Aorta (tissue), 5 donors: ENCODE measurements around the gene LY9. TPM values are rescaled to one million over a fixed set of nuclear protein-coding genes. Genes with fewer than 3 reads are reported as not detected.
"Not testable (repeated sequence)": the region's sequence is repeated elsewhere in the genome, so short reads cannot be mapped to it uniquely, and the experiment has no call there.

ENCODE experiments used
- ATAC-seq: fragments of 200-7000 bp; cut with Tn5 transposase; one replicate; pipeline ENCODE4 v1.9.1; 2022; ENCODE audit warnings: moderate library complexity; ENCODE audit not compliant: low FRiP score
- DNase-seq, 2 donors: peaks; one replicate each; pipeline ENCODE4 v3.0.0-alpha.2; 2020
- H3K27ac ChIP-seq, 2 donors: one replicate each; pipeline ENCODE4 v1.5.1; 2013; ENCODE audit warnings: low read length in 2 of 2, mild to moderate bottlenecking in 2 of 2, moderate library complexity in 2 of 2, control low read depth in 1 of 2, inconsistent platforms in 1 of 2, low read depth in 1 of 2
- H3K27me3 ChIP-seq, 2 donors: one replicate each; pipeline ENCODE4 v1.6.1; 2013; ENCODE audit warnings: control low read depth in 1 of 2, low read length in 1 of 2, mild to moderate bottlenecking in 1 of 2, moderate library complexity in 1 of 2; ENCODE audit not compliant: insufficient read depth in 2 of 2, control insufficient read depth in 1 of 2
- H3K36me3 ChIP-seq, 2 donors: one replicate each; pipeline ENCODE4 v1.6.1; 2013; ENCODE audit warnings: control low read depth in 1 of 2, low read length in 1 of 2, mild to moderate bottlenecking in 1 of 2; ENCODE audit not compliant: insufficient read depth in 2 of 2, control insufficient read depth in 1 of 2
- H3K4me1 ChIP-seq, 2 donors: one replicate each; pipeline ENCODE4 v1.6.1; 2013; ENCODE audit warnings: low read length in 2 of 2, control low read depth in 1 of 2, mild to moderate bottlenecking in 1 of 2, moderate library complexity in 1 of 2; ENCODE audit not compliant: insufficient read depth in 2 of 2, control insufficient read depth in 1 of 2
- H3K4me3 ChIP-seq, 2 donors: one replicate each; pipeline ENCODE4 v1.5.1; 2013; ENCODE audit warnings: low read length in 2 of 2, control low read depth in 1 of 2, mild to moderate bottlenecking in 1 of 2
- H3K9me3 ChIP-seq: one replicate; pipeline ENCODE4 v1.6.1; 2013; ENCODE audit warnings: mild to moderate bottlenecking, low read length; ENCODE audit not compliant: control insufficient read depth
- WGBS, 2 donors: extraction: QIAGEN DNeasy Blood & Tissue Kit; methylation state at CpG; one replicate each; pipeline ENCODE4 v1.1.7; 2013; 5-methylcytosine and 5-hydroxymethylcytosine counted together
- intact Hi-C, 2 donors: fragments of 100-400 bp; cut with DNase I; formaldehyde crosslinking; loops; one replicate each; pipeline versions ENCODE4 v1.14.2 to v1.15.0; 2022
- polyA plus RNA-seq, 2 donors: library from polyadenylated mRNA; stranded (reverse); fragments of 200-250 nt; gene quantifications; one replicate each; pipeline ENCODE4 v1.2.3, GENCODE V29; 2013
- total RNA-seq, 2 donors: library from RNA; stranded (reverse); fragmentation: NEBNext Ultra II Directional; extraction: Animal tissue kit (Norgen Biotek cat#: 25700); gene quantifications; one replicate each; pipeline ENCODE4 v1.2.1, GENCODE V29; 2021
- donor health status: healthy with polysubstance abuse.
- donor health status: Bipolar disorder and iron deficiency.
- donor health status: DM: no; HTN: no; CAD: no.
- donor health status: DM: no; HTN: no; CAD: no.
- donor health status: DM: yes; HTN: yes; CAD: no.

Gene LY9
- total and polyA plus RNA-seq, 4 donors, result 0.10 to 2.0 (median 0.97) TPM

DNA sequence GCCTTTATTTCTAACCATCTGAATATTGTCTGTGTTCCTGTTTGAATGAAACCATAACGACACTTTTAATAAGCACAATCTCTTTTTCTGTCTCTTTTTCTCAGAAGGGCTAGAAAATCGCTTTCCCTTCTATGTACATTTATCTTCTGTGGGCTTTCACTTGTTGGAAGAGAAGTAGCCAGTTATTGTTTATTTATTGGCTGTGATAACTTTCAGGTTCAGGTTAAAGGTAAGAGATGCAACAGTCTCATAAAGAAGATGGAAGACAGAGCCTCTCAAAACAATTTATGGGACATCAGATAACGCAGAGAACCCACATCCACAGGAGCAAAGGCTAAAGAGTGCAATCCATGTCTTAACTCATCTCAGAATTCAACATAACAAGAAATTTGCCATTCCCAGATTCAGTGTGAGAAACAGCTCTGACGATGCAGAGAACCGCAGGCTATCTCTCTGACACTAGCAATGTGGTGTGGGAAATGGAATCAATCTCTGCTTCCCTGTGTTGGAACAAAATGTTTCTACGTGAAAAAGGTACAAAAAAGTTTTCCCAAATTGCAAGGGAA is 70.8 kb downstream of the LY9 start:
- intact Hi-C loops, result no loop called here
- no peaks in the 10 kb centered on the region for H3K27me3 ChIP-seq
- H3K4me3 ChIP-seq, result no peak overlapping the region
- no peaks in the 10 kb centered on the region for H3K9me3 ChIP-seq
- WGBS, 2 donors, result 88 to 93% methylated on average over 6 of the region's 6 CpGs
- no peaks in the 10 kb centered on the region for H3K36me3 ChIP-seq
- H3K4me1 ChIP-seq, result no peaks in the 10 kb centered on the region
- H3K27ac ChIP-seq, result no peak overlapping the region
- no peak for ATAC-seq
- no peak for DNase-seq

DNA sequence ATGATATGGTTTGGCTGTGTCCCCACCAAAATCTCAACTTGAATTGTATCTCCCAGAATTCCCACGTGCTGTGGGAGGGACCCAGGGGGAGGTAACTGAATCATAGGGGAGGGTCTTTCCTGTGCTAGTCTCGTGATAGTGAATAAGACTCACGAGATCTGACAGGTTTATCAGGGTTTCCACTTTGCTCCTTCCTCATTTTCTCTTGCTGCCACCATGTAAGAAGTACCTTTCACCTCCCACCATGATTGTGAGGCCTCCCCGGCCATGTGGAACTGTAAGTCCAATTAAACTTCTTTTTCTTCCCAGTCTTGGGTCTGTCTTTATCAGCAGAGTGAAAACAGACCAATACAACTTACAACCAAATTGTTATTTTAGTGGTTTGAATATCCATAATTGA is 71.7 kb downstream of the LY9 start:
- H3K27ac ChIP-seq, H3K9me3 ChIP-seq, DNase-seq, H3K4me3 ChIP-seq, H3K27me3 ChIP-seq, H3K4me1 ChIP-seq, H3K36me3 ChIP-seq, intact Hi-C loops, ATAC-seq: not testable (repeated sequence)
- 62 to 63% methylated on average over 4 of the region's 4 CpGs for WGBS, 2 donors

GRCh38 chr1:160868141-160868540 is 72.2 kb downstream of the LY9 start:
- ATAC-seq (no peak), DNase-seq (no peak)
- intact Hi-C loops, result no loop called here
- Histone ChIP-seq H3K27me3 (no peaks in the 10 kb centered on the region), H3K36me3 (no peaks in the 10 kb centered on the region), H3K9me3 (no peaks in the 10 kb centered on the region), H3K4me3 (no peak overlapping the region), H3K27ac (no peak overlapping the region), H3K4me1 (no peaks in the 10 kb centered on the region)
- WGBS, 2 donors, result 66 to 71% methylated on average over 3 of the region's 3 CpGs

DNA sequence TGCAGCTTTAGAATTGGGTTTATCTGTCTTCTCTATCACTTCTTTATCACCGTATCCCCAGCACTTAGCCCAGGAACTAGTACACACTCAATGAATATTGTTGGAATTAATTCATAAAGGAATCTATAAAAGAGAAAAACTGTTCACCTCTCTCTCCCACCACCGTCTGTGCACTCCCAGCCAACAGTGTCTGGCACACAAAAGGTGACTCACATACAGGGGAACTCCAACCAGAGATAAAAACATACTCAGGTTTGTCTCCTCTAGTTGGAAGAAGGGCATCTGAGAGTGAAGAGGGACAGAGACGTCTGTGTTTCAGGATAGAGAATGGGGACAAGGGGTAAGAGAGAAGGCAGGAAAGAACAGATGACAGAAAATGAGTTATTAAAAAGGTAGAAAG is 79.0 kb downstream of the LY9 start:
- intact Hi-C loops, result no loop called here
- Histone ChIP-seq H3K27me3 (no peaks in the 10 kb centered on the region), H3K4me1 (no peaks in the 10 kb centered on the region), H3K4me3 (no peak overlapping the region), H3K27ac (no peak overlapping the region), H3K36me3 (no peaks in the 10 kb centered on the region), H3K9me3 (no peaks in the 10 kb centered on the region)
- ATAC-seq, result no peak
- 70 to 76% methylated on average over 3 of the region's 3 CpGs for WGBS, 2 donors
- DNase-seq, result no peak

DNA sequence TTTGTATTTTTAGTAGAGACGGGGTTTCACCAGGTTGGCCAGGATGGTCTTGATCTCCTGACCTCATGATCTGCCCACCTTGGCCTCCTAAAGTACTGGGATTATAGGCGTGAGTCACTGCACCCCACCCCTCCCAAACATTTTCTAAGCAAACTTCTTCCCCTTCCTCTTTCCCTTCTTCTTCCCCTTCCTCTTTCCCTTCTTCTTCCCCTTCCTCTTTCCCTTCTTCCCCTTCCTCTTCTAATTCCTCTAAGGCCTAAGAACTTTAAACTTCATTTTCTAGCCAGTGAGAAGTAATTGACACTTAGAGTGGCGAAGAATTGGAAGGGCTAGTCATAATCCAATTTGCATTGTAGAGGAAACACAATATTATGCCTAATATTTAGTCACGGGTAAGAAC is 79.6 kb downstream of the LY9 start:
- 68 to 74% methylated on average over 4 of the region's 4 CpGs for WGBS, 2 donors
- H3K27me3 ChIP-seq, ATAC-seq, H3K4me3 ChIP-seq, DNase-seq, intact Hi-C loops, H3K36me3 ChIP-seq, H3K4me1 ChIP-seq, H3K27ac ChIP-seq, H3K9me3 ChIP-seq: not testable (repeated sequence)

- Histone ChIP-seq H3K36me3 (no peaks in the 10 kb centered on the region), H3K9me3 (no peaks in the 10 kb centered on the region), H3K4me1 (no peaks in the 10 kb centered on the region), H3K27me3 (no peaks in the 10 kb centered on the region), H3K4me3 (no peak overlapping the region), H3K27ac (no peak overlapping the region)
- 65 to 71% methylated on average over 5 of the region's 5 CpGs for WGBS, 2 donors
- no peak for DNase-seq
- intact Hi-C loops, result no loop called here
- no peak for ATAC-seq
These were observed 80.3 kb downstream of the LY9 start for GRCh38 chr1:160876311-160876710.

DNA sequence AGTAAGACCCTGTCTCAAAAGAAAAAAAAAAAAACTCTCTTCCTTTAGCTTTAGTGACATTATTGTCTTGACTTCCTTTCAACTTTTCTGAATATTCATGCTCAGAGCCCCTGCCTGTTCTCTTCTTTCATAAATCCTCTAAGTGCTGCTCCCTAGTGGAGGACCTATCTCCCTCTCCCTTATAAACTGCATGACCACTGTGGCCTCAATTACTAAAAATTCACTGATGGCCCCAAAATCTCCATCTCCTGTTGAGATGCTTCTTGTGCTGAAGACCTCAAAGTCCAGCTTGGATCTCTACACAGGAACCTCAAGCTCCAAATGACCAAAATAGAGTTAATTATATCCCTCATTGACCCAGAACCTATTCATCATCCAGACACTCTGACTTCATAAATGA is 81.2 kb downstream of the LY9 start:
- H3K9me3 ChIP-seq, result no peaks in the 10 kb centered on the region

More for the DNA sequence above, 81.2 kb downstream of the LY9 start:
- no peak overlapping the region for H3K27ac ChIP-seq
- no peak for DNase-seq
- H3K36me3 ChIP-seq, result no peaks in the 10 kb centered on the region
- ATAC-seq, result no peak
- no peaks in the 10 kb centered on the region for H3K4me1 ChIP-seq
- H3K27me3 ChIP-seq, result no peaks in the 10 kb centered on the region
- H3K4me3 ChIP-seq, result no peak overlapping the region
- intact Hi-C loops, result no loop called here

Other genes starting within 250 kb of the LY9 start
- gene CD84, start 216.7 kb upstream of the LY9 start, total RNA-seq, result 10 to 100 TPM; 10.8 to 22.9 TPM
- gene CD84, start 216.7 kb upstream of the LY9 start, polyA plus RNA-seq, result 1 to 10 TPM in 1 of 2 donors, under 1 TPM in 1; 0.41 to 4.1 TPM
- 1 to 10 TPM; 1.6 to 2.4 TPM for gene SLAMF1, start 149.1 kb upstream of the LY9 start, total RNA-seq
- gene SLAMF1, start 149.1 kb upstream of the LY9 start, polyA plus RNA-seq, result not detected
- 1 to 10 TPM; 3.6 to 6.8 TPM for gene CD48, start 84.4 kb upstream of the LY9 start, total RNA-seq
- 10 to 100 TPM in 1 of 2 donors, 1 to 10 TPM in 1; 1.7 to 11.3 TPM for gene CD48, start 84.4 kb upstream of the LY9 start, polyA plus RNA-seq
- gene SLAMF7, start 56.9 kb upstream of the LY9 start, total RNA-seq, result 1 to 10 TPM; 2.5 to 2.9 TPM
- 1 to 10 TPM in 1 of 2 donors, not detected in 1; 8.9 TPM for gene SLAMF7, start 56.9 kb upstream of the LY9 start, polyA plus RNA-seq
- 1 to 10 TPM in 1 of 2 donors, under 1 TPM in 1; 0.36 to 1.9 TPM for gene CD244, start 66.7 kb downstream of the LY9 start, total RNA-seq
- gene CD244, start 66.7 kb downstream of the LY9 start, polyA plus RNA-seq, result under 1 TPM; 0.26 to 0.75 TPM
- gene ITLN1, start 89.0 kb downstream of the LY9 start, total RNA-seq, result 1 to 10 TPM in 1 of 2 donors, under 1 TPM in 1; 0.78 to 1.8 TPM
- 10 to 100 TPM; 58.6 to 72.6 TPM for gene ITLN1, start 89.0 kb downstream of the LY9 start, polyA plus RNA-seq
- gene ITLN2, start 158.6 kb downstream of the LY9 start, total RNA-seq, result not detected
- 1 to 10 TPM; 4.5 to 5.5 TPM for gene ITLN2, start 158.6 kb downstream of the LY9 start, polyA plus RNA-seq
- gene F11R, start 225.0 kb downstream of the LY9 start, total RNA-seq, result 10 to 100 TPM; 21.7 to 26.0 TPM
- gene F11R, start 225.0 kb downstream of the LY9 start, polyA plus RNA-seq, result 1 to 10 TPM; 2.4 to 8.0 TPM
- gene TSTD1, start 242.8 kb downstream of the LY9 start, total RNA-seq, result 10 to 100 TPM in 1 of 2 donors, 1 to 10 TPM in 1; 9.1 to 12.5 TPM
- 10 to 100 TPM; 13.2 to 31.9 TPM for gene TSTD1, start 242.8 kb downstream of the LY9 start, polyA plus RNA-seq
- gene USF1, start 249.8 kb downstream of the LY9 start, total RNA-seq, result 10 to 100 TPM; 42.2 to 67.0 TPM
- 100 to 1,000 TPM in 1 of 2 donors, 10 to 100 TPM in 1; 33.8 to 124 TPM for gene USF1, start 249.8 kb downstream of the LY9 start, polyA plus RNA-seq